HL-60 (cell line): Measurements from ENCODE around the gene ZNF777.

Experiments
- DNase-seq, 2 experiments: peaks; one replicate each; pipeline ENCODE4 v3.0.0-alpha.2; 2010 to 2020; ENCODE audit warnings: low read depth in 1 of 2, low spot score in 1 of 2
- H3K27ac ChIP-seq: fragments of 250-450 bp; sonication (Bioruptor Pico); replicated peaks from 2 replicates; pipeline ENCODE4 v1.5.1; 2020; ENCODE audit warnings: mild to moderate bottlenecking, moderate library complexity
- H3K27me3 ChIP-seq: fragments of 250-450 bp; sonication (Bioruptor Pico); 2 replicates; pipeline ENCODE4 v1.5.1; 2021; ENCODE audit warnings: mild to moderate bottlenecking, moderate library complexity; ENCODE audit not compliant: insufficient read depth, poor library complexity, severe bottlenecking
- H3K4me3 ChIP-seq: replicated peaks from 2 replicates; pipeline ENCODE4 v1.5.1; 2011; ENCODE audit warnings: mild to moderate bottlenecking, control low read depth, low read length; ENCODE audit not compliant: insufficient read depth
- GABPA ChIP-seq: IDR thresholded peaks from 2 replicates; pipeline ENCODE4 v1.6.1; 2012; ENCODE audit warnings: low read depth
- POLR2AphosphoS5 ChIP-seq: IDR thresholded peaks from 2 replicates; pipeline ENCODE4 v1.6.1; 2012; ENCODE audit warnings: low read depth
- SPI1 ChIP-seq: IDR thresholded peaks from 2 replicates; pipeline ENCODE4 v1.6.1; 2012; ENCODE audit warnings: low read depth, mild to moderate bottlenecking, borderline replicate concordance
- TF ChIP-seq, protein P1 (sequence below): IDR thresholded peaks from one replicate; pipeline ENCODE4 v1.5.1; 2011; ENCODE audit warnings: low read length, control low read depth, inconsistent platforms; ENCODE audit not compliant: insufficient read depth
- TF ChIP-seq, protein P2 (sequence below): IDR thresholded peaks from 2 replicates; pipeline ENCODE4 v1.6.1; 2012; ENCODE audit warnings: low read depth; ENCODE audit not compliant: insufficient replicate concordance

Gene ZNF777

DNA sequence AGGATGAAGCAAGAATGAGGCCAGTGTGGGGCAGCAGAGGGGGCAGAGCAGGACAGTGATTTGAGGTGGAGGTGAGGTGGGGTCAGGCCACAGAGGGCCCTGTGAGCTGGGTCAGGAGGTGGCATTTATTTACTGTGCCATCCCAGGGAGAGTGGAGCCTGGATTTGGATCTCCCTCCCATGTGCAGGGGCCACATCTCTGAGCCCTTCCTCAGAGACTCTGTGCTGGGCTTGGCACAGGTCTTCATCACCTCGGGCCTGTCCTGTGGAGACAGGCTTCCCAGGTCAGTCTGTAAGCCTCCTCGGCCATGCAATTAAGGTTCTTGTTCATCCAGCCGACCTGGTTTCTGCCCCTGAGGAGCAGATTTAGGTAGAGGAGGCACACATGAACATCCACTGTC lies 40.9 kb downstream of the ZNF777 start:
- Histone ChIP-seq H3K27me3 (peaks cover 1% of the 10 kb centered on the region), H3K4me3 (no peak overlapping the region), H3K27ac (no peak overlapping the region)
- no peak for DNase-seq
- no peak for TF ChIP-seq GABPA
- TF ChIP-seq POLR2AphosphoS5, result no peak
- no peak for TF ChIP-seq SPI1
- TF ChIP-seq, protein P1, sequence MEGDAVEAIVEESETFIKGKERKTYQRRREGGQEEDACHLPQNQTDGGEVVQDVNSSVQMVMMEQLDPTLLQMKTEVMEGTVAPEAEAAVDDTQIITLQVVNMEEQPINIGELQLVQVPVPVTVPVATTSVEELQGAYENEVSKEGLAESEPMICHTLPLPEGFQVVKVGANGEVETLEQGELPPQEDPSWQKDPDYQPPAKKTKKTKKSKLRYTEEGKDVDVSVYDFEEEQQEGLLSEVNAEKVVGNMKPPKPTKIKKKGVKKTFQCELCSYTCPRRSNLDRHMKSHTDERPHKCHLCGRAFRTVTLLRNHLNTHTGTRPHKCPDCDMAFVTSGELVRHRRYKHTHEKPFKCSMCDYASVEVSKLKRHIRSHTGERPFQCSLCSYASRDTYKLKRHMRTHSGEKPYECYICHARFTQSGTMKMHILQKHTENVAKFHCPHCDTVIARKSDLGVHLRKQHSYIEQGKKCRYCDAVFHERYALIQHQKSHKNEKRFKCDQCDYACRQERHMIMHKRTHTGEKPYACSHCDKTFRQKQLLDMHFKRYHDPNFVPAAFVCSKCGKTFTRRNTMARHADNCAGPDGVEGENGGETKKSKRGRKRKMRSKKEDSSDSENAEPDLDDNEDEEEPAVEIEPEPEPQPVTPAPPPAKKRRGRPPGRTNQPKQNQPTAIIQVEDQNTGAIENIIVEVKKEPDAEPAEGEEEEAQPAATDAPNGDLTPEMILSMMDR, result no peak
- TF ChIP-seq, protein P2, sequence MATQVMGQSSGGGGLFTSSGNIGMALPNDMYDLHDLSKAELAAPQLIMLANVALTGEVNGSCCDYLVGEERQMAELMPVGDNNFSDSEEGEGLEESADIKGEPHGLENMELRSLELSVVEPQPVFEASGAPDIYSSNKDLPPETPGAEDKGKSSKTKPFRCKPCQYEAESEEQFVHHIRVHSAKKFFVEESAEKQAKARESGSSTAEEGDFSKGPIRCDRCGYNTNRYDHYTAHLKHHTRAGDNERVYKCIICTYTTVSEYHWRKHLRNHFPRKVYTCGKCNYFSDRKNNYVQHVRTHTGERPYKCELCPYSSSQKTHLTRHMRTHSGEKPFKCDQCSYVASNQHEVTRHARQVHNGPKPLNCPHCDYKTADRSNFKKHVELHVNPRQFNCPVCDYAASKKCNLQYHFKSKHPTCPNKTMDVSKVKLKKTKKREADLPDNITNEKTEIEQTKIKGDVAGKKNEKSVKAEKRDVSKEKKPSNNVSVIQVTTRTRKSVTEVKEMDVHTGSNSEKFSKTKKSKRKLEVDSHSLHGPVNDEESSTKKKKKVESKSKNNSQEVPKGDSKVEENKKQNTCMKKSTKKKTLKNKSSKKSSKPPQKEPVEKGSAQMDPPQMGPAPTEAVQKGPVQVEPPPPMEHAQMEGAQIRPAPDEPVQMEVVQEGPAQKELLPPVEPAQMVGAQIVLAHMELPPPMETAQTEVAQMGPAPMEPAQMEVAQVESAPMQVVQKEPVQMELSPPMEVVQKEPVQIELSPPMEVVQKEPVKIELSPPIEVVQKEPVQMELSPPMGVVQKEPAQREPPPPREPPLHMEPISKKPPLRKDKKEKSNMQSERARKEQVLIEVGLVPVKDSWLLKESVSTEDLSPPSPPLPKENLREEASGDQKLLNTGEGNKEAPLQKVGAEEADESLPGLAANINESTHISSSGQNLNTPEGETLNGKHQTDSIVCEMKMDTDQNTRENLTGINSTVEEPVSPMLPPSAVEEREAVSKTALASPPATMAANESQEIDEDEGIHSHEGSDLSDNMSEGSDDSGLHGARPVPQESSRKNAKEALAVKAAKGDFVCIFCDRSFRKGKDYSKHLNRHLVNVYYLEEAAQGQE, result no peak

DNA sequence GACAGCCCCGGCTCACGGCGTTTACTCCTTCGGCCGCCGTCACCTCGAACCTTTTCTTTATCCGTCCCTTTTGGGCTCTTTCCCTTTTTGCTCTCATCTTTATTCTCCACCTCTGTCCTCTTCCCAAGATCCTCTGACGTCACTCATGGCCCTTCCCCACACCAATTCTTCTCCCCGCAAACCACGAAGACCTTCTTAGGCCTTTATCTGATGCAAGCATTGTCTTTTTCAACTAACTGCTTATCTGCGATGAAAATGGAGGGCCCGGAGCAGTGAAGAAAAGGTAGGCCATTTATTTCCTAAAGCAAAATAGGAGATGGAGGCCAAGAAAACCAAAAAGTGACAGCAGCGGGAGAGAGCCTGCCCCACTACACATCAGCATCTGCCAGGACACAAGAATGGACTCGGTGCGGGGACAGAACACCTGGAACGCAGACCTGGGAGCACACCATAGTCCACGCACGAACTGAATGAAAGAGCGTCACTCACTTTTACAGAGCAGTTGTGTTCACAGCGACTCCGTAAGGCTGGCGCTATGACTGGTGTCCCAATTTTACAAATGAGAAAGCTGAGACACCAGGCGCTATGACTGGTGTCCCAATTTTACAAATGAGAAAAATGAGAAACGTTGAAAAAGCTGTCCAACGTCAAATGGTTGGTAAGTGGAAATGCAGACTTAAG lies 45.3 kb downstream of the ZNF777 start:
- TF ChIP-seq, protein P2, result no peak
- TF ChIP-seq, protein P1, result no peak
- TF ChIP-seq SPI1 (no peak), GABPA (no peak), POLR2AphosphoS5 (no peak)
- DNase-seq, result no peak
- Histone ChIP-seq H3K4me3 (no peak overlapping the region), H3K27ac (no peak overlapping the region), H3K27me3 (peaks cover 2% of the 10 kb centered on the region)

DNA sequence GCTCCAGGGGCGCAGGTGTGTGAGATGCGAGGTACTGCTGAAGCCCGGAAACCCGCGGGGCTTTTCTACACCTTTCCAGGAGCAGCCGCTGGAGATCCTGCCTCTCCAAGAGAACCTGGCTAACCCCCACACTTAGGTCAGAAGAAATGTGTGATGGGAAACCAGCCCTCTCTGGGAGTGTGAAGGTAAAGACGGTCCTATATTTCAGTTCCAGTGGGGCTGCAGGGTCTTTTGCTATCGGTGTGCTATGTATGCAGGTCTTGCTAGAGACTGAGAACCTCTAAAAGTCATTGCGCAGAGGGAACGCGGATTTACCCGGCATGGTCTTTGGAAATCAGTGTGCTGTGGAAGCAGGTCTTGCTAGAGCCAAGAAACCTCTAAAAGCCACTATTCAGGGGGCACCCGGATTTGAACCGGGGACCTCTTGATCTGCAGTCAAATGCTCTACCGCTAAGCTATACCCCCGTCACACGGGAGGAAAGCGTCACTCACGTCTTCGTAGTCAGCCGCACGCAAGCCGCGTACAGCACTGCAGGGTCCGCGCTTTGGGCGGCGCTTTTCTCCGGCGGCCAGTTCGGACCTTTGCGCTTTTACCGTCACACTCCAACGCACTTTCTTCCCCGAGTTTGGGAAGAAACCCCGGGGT lies 46.0 kb downstream of the ZNF777 start:
- DNase-seq, result no peak
- peaks cover 2% of the 10 kb centered on the region for H3K27me3 ChIP-seq
- no peak for TF ChIP-seq SPI1
- TF ChIP-seq, protein P1, result no peak
- TF ChIP-seq, protein P2, result no peak
- no peak for TF ChIP-seq POLR2AphosphoS5
- TF ChIP-seq GABPA, result no peak
- H3K27ac ChIP-seq, result no peak overlapping the region
- no peak overlapping the region for H3K4me3 ChIP-seq
